ENCODE results near the gene VDAC2.
A peak's percentile ranks its signal among the peaks of the same experiment; 100 is the strongest.
"Not testable (repeated sequence)": the region's sequence is repeated elsewhere in the genome, so short reads cannot be mapped to it uniquely, and the experiment has no call there.

The VDAC2 gene

GRCh38 chr10:75210282-75211006, at the start of gene VDAC2:
VDAC2 (plus strand) TSS chr10:75210796; CDS start chr10:75211159, 363 bp downstream.
- DNase-seq (ENCODE audit: low read depth, low spot score), result peak; percentile 75

GRCh38 chr10:75165684-75166622, 44.6 kb upstream of the VDAC2 start:
- no peak for DNase-seq (ENCODE audit: low read depth, low spot score)

- no peak for DNase-seq (ENCODE audit: low read depth, low spot score)
Observed at GRCh38 chr10:75166623-75166972, 44.0 kb upstream of the VDAC2 start.

GRCh38 chr10:75168275-75168674, 42.3 kb upstream of the VDAC2 start:
- DNase-seq (ENCODE audit: low read depth, low spot score), result no peak

- no peak for DNase-seq (ENCODE audit: low read depth, low spot score)
Observed at GRCh38 chr10:75170215-75170614, 40.4 kb upstream of the VDAC2 start.

- DNase-seq (ENCODE audit: low read depth, low spot score), result no peak
Observed at GRCh38 chr10:75175046-75175445, 35.5 kb upstream of the VDAC2 start.

- no peak for DNase-seq (ENCODE audit: low read depth, low spot score)
Observed at GRCh38 chr10:75176046-75176445, 34.5 kb upstream of the VDAC2 start.

- DNase-seq (ENCODE audit: low read depth, low spot score), result no peak
Observed at GRCh38 chr10:75176736-75177135, 33.9 kb upstream of the VDAC2 start.

GRCh38 chr10:75179657-75180177, 30.9 kb upstream of the VDAC2 start:
- DNase-seq (ENCODE audit: low read depth, low spot score), result no peak

GRCh38 chr10:75180592-75180991, 30.0 kb upstream of the VDAC2 start:
- no peak for DNase-seq (ENCODE audit: low read depth, low spot score)

GRCh38 chr10:75181073-75181472, 29.5 kb upstream of the VDAC2 start:
- no peak for DNase-seq (ENCODE audit: low read depth, low spot score)

- DNase-seq (ENCODE audit: low read depth, low spot score), result no peak
Observed at GRCh38 chr10:75186310-75186709, 24.3 kb upstream of the VDAC2 start.

GRCh38 chr10:75187961-75188426, 22.6 kb upstream of the VDAC2 start:
- DNase-seq (ENCODE audit: low read depth, low spot score), result no peak

GRCh38 chr10:75188522-75188921, 22.1 kb upstream of the VDAC2 start:
- not testable (repeated sequence) for DNase-seq (ENCODE audit: low read depth, low spot score)

GRCh38 chr10:75189266-75190096, 21.1 kb upstream of the VDAC2 start:
- DNase-seq (ENCODE audit: low read depth, low spot score), result no peak

GRCh38 chr10:75191821-75192568, 18.6 kb upstream of the VDAC2 start:
- DNase-seq (ENCODE audit: low read depth, low spot score), result no peak

GRCh38 chr10:75194625-75195024, 16.0 kb upstream of the VDAC2 start:
- not testable (repeated sequence) for DNase-seq (ENCODE audit: low read depth, low spot score)

- no peak for DNase-seq (ENCODE audit: low read depth, low spot score)
Observed at GRCh38 chr10:75195035-75195763, 15.4 kb upstream of the VDAC2 start.

- no peak for DNase-seq (ENCODE audit: low read depth, low spot score)
Observed at GRCh38 chr10:75197066-75197465, 13.5 kb upstream of the VDAC2 start.

GRCh38 chr10:75197906-75198305, 12.7 kb upstream of the VDAC2 start:
- DNase-seq (ENCODE audit: low read depth, low spot score), result no peak

Data from brain pericyte (primary cell).